Inflammatory macrophage treated with lipopolysaccharide for 1 hour (primary cell): ENCODE results near the gene DDX56.

ENCODE experiments used
- DNase-seq, 2 donors: peaks; one replicate each; pipeline ENCODE4 v3.0.0-alpha.2; 2020 to 2022

Gene DDX56

DNA sequence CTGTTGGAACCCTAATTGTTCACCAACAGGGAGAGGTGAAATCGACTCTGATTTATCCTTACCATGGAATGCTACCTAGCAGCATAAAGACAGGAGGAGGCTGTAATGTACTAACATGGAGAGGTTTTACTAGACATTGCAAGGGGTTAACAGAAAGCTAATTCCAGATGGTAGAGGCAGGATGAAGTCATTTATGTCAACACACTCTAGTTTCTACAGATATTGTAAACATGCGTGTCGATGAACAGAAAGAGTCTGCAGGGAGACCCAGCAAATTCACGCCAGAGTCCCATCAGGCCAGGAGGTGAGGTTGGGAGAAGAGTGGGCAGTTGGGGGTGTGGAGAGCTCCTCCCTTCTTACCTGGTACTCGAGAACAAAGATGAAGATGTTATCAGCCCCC, 39.6 kb downstream of the DDX56 start:
- no peak for DNase-seq

DNA sequence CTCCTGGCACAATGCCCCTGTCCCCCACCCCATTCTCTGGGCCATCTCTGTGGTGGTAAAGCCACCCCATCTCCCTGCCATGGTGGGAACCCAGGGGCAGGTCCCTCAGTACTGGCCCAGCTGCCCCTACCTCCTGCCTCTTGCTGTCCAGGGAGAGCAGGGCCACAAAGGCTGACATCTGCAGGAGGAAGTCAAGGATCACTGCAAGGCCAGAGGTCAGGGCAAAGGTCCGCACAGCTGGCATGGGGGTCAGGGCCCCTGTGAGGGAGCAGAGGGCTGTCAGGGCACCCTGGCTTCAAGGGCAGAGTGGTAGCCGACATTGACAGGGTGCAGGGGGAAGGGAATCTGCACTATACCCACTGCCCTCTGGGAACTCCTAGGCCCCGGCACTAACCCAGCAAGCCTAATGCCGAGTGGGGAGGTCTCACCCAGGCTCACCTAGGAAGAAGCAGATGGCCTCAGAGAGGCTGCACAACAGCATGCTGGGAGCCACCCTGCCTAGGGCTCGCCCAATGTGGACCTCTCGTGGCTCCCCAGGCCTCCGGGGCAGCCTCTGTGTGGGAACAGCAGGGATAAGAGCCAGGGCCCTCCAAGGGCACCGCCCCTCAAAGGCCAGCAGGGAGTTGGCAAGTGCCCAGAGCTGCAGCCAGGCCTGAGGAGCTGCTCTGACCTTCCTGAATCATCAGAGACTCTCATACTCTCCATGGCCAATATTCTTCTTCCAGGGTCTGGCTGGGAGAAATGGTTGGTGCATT, 40.2 kb downstream of the DDX56 start:
- no peak for DNase-seq

DNA sequence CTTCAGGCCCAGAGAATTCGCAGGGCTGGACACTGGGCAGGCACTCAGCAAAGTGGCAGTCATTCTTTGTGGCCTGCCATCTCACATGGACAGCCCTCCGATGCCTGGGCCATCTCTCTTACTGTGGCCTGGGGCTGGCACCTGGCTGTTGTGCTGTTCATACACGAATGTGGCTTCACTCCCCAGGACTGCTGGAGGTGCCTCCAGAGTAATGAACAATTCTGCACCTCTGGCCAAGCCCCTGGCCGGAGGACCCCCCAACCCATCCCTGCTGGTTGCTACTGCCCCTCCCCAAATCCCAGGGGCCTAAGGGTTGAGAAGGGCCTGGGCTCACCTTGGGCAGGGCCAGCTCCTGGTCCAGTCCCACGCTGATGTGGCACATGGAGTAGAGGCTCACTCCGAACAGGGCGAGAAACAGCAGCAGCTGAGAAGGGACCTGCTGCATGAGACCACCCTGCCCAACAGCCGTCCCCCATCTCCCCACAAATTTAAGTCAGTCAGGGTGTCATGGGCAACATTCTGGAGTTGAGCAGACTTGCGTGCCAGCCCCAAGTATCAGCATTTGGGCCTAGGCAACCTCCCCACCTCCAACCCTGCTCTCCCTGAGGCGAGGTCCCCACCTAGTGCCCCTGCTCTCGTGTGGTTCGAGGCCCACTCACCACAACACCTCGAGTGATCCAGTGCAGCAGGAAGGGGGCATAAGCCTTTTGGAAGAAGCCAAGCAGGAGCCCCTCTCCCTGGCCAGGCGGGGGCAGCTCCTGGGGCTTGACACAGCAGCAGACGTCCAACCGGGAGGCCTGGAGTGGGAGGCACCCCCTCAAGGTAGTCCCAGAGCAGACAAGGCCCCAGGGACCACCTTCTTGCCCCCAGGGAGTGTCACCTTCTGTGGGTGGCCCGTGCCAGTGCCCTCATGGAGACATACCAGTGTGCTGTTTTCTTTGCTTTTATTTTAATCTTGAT, 42.0 kb downstream of the DDX56 start:
- DNase-seq, result no peak

DNA sequence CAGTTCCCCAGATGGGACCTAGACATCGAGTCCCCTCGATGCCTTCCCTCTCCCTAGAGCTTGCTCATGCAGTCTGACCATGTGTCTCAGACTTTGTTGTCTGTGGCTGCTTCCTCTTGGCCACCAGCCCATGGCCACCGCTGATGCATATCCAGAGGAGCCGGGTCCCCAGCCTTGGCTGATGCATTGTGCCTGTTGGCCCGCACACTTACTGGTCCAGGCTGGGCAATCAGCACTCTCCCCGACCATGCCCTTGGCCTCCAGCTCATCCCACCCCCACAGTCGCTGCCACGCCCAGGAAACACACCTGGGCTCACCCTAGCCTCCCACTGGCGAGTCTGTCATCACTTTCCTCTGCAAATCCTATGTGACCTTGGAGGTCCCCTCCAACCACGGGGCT, 42.7 kb downstream of the DDX56 start:
- DNase-seq, result no peak

DNA sequence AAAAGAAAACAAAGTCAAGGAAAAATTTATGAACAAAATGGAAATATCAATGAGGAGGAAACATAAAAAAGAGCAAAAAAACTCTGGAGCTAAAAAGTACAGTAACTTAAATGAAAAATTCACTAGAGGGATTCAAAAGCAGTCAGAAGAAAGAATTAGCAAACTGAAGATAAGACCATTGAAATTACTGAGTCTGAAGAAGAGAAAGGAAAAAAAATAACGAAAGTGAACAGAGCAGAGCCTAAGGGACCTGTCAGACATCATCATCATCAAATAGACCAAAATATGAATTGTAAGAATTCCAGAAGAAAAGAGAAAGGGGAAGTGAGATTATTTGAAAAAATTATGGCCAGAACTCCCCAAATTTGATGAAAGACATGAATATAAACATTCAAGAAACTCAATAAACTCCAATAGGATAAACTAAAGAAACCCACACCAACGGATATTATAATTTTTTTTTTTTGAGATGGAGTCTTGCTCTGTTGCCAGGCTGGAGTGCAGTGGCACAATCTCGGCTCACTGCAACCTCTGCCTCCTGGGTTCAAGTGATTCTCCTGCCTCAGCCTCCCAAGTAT, 48.8 kb downstream of the DDX56 start:
- no peak for DNase-seq

DNA sequence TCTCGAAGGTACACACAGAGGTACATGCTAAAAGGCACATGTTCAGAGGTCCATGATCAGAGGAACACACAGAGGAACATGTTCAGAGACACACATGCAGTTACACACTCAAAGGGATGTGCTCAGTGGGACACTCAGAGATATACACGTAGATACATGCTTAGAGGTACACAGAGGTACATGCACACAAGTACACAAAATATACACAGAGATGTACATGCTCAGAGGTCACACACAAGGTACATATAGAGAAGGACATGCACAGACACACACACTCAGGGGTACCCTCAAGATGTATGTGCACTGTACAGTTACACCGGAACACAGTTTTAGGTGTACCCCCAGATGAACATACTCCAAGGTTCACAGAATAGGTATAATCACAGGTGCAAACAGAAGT, 51.4 kb downstream of the DDX56 start:
- no peak for DNase-seq

DNA sequence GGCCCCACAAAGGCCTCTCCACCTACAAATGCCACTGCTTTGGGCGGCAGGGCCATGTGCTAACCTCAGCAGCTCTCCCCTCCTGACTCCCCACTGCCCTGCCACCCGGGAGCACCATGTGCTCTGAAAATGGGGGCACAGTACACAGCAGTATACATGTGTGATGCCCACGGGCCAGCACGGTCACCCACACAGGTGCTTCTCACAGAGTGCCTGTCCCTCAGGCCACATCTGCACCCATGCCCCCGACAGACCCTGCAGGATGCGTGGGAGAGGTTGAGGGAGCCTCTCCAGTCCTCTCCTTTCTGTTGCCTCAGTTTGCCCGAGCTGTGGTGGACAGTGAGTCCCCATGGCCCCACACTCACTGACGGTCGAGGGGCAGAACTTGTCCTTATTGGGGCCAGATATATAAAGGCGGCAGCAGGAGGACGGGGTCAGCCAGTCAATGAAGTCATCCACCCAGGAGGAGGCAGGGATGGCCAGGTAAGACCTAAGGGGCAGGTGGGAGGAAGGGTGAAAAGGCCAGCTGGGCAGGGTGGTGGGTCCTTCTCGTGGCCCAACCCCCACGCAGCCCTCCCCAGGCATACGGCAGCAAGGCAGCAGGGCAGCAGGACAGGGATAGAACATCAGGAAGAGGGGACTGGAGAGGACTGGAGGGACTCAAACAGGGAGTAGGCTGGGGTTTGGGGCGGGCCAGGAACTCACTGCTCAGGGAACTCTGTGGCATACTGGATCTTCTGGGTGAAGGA, 52.2 kb downstream of the DDX56 start:
- no peak for DNase-seq

DNA sequence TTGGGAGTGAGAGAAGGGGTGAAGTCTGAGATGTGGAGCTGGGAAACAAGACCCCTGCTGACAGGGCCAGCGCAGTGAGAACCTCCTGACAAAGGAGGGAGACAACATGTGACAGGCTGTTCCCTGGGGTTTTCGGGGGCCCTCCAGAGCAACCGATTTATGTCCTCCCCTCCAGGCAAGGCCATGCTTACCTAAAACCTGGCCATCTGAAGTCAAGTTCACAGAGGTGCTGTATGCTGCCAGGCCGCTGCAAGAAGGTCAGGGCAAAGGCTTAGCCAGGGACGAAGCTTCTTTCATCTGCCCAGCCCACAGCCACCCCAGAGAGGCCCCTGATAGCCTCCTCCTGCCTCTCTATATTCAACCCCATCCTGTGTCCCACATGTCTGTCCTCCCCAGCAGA, 53.1 kb downstream of the DDX56 start:
- no peak for DNase-seq

DNA sequence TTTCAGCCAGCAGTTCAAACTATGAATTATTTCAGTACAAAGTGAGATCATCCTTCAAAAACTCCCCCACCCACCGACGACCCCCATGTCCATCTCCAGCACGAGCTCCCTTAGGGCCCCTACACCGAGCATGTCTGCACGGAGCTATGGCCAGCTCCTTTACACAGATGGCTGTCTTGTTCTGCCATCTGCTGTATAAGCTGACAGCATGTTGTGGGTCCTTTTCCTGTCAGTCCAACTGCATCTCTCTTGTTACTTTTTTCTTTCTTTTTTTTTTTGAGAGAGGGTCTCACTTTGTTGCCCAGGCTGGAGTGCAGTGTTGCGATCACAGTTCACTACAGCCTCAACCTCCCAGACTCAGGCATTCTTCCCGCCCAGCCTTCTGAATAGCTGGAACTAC, 54.2 kb downstream of the DDX56 start:
- DNase-seq, result no peak

DNA sequence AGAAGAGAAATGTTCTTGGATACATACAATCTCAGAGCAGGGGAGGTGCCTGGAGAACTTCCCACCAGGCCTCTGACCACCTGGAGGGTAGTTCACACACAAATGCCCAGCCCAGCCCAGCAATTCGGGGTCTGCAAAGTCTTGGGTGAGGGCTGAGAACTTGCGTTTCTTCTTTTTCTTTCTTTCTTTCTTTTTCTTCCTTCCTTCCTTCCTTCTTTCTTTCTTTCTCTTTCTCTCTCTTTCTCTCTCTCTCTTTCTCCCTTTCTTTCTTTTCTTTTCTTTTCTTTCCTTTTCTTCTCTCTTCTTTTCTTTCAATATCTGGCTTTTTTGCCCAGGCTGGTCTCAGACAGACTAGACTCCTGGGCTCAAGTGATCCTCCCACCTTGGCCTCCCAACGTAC, 54.9 kb downstream of the DDX56 start:
- DNase-seq, result no peak

DNA sequence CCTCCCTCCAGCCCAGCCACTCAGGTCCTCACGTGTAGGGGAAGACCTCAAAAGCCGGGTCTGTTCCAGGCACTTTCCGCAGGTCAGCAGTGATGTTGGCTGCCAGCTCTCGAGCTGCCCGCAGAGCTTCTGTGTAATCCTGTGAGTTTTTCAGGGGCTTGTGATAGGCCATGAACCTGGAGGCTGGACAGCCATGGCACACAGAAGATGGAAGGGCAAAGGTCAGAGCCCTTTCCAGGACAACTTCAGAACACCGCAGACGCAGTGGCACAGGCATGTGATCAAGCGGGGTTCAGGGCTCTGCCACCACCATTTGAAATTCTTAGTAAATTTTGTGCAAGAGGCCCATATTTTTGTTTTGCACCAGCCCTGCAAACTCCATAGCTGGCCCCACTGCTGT, 56.5 kb downstream of the DDX56 start:
- DNase-seq, result no peak
